GM18907 (cell line): ENCODE data around the gene PIP5K1C.
"Not testable (repeated sequence)": the region's sequence is repeated elsewhere in the genome, so short reads cannot be mapped to it uniquely, and the experiment has no call there.

Experiments
- ATAC-seq: cut with Tn5 transposase; IDR thresholded peaks from one replicate; pipeline ENCODE4 v1.9.1; 2021; ENCODE audit warnings: mild to moderate bottlenecking, moderate library complexity; ENCODE audit not compliant: unreplicated experiment

Gene PIP5K1C

GRCh38 chr19:3679581-3679980 is 20.7 kb downstream of the PIP5K1C start:
- no peak for ATAC-seq

GRCh38 chr19:3679138-3679537 is 21.1 kb downstream of the PIP5K1C start:
- no peak for ATAC-seq

GRCh38 chr19:3678188-3678587 is 22.1 kb downstream of the PIP5K1C start:
- no peak for ATAC-seq

GRCh38 chr19:3674784-3675543 is 25.3 kb downstream of the PIP5K1C start:
- no peak for ATAC-seq

- no peak for ATAC-seq
These were observed 26.5 kb downstream of the PIP5K1C start for GRCh38 chr19:3673506-3674439.

GRCh38 chr19:3672993-3673392 is 27.3 kb downstream of the PIP5K1C start:
- ATAC-seq: no peak

- no peak for ATAC-seq
These were observed 27.7 kb downstream of the PIP5K1C start for GRCh38 chr19:3672575-3672948.

- no peak for ATAC-seq
These were observed 28.3 kb downstream of the PIP5K1C start for GRCh38 chr19:3671680-3672574.

GRCh38 chr19:3670796-3671679 is 29.2 kb downstream of the PIP5K1C start:
- ATAC-seq: no peak

- ATAC-seq: no peak
These were observed 30.1 kb downstream of the PIP5K1C start for GRCh38 chr19:3669947-3670795.

- no peak for ATAC-seq
These were observed 31.0 kb downstream of the PIP5K1C start for GRCh38 chr19:3669082-3669946.

GRCh38 chr19:3668331-3669081 is 31.8 kb downstream of the PIP5K1C start:
- no peak for ATAC-seq

- no peak for ATAC-seq
These were observed 32.5 kb downstream of the PIP5K1C start for GRCh38 chr19:3667766-3668165.

GRCh38 chr19:3667037-3667638 is 33.1 kb downstream of the PIP5K1C start:
- no peak for ATAC-seq

GRCh38 chr19:3666545-3666856 is 33.8 kb downstream of the PIP5K1C start:
- not testable (repeated sequence) for ATAC-seq

GRCh38 chr19:3665681-3666544 is 34.4 kb downstream of the PIP5K1C start:
- ATAC-seq: no peak
